ENCODE measurements around the gene ARMC5.
A peak's percentile ranks its signal among the peaks of the same experiment; 100 is the strongest.

ARMC5 gene

GRCh38 chr16:31453255-31454204 is 5.8 kb upstream of the ARMC5 start:
- TF ChIP-seq YY1 (IDR thresholded peaks at IDR 0.05; ENCODE audit: low read depth): no peak
- TF ChIP-seq, protein P1, sequence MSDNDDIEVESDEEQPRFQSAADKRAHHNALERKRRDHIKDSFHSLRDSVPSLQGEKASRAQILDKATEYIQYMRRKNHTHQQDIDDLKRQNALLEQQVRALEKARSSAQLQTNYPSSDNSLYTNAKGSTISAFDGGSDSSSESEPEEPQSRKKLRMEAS (IDR thresholded peaks at IDR 0.05): no peak
- TF ChIP-seq FOXM1 (IDR thresholded peaks at IDR 0.05; ENCODE audit: borderline replicate concordance, low read depth): no peak
- no peak for TF ChIP-seq CREB1 (IDR thresholded peaks at IDR 0.05; ENCODE audit: low read depth)
- TF ChIP-seq TCF12 (IDR thresholded peaks at IDR 0.05; ENCODE audit: low read depth): no peak
- no peak for TF ChIP-seq REST (IDR thresholded peaks at IDR 0.05; ENCODE audit: low read depth)
- no peak for TF ChIP-seq CEBPB (IDR thresholded peaks at IDR 0.05)
- TF ChIP-seq TAF1 (IDR thresholded peaks at IDR 0.05; ENCODE audit: low read depth): no peak
- no peak for TF ChIP-seq EGR1 (IDR thresholded peaks at IDR 0.05)
- TF ChIP-seq, protein P2, sequence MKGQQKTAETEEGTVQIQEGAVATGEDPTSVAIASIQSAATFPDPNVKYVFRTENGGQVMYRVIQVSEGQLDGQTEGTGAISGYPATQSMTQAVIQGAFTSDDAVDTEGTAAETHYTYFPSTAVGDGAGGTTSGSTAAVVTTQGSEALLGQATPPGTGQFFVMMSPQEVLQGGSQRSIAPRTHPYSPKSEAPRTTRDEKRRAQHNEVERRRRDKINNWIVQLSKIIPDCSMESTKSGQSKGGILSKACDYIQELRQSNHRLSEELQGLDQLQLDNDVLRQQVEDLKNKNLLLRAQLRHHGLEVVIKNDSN (IDR thresholded peaks at IDR 0.05): no peak
- TF ChIP-seq RAD21 (IDR thresholded peaks at IDR 0.05; ENCODE audit: low read depth): no peak
- no peak for TF ChIP-seq ZBTB7A (IDR thresholded peaks at IDR 0.05; ENCODE audit: low read depth)
- TF ChIP-seq NFIC (IDR thresholded peaks at IDR 0.05): no peak
- no peak for TF ChIP-seq TEAD4 (IDR thresholded peaks at IDR 0.05)
- no peak for TF ChIP-seq EP300 (IDR thresholded peaks at IDR 0.05; ENCODE audit: borderline replicate concordance)

GRCh38 chr16:31455601-31456314 is 3.5 kb upstream of the ARMC5 start:
- TF ChIP-seq RAD21 (IDR thresholded peaks at IDR 0.05; ENCODE audit: low read depth) (peak; percentile 21), CREB1 (IDR thresholded peaks at IDR 0.05; ENCODE audit: low read depth) (no peak), YY1 (IDR thresholded peaks at IDR 0.05; ENCODE audit: low read depth) (no peak)

GRCh38 chr16:31456988-31457360 is 2.3 kb upstream of the ARMC5 start:
- TF ChIP-seq, protein P1 (IDR thresholded peaks at IDR 0.05): no peak
- no peak for TF ChIP-seq EP300 (IDR thresholded peaks at IDR 0.05; ENCODE audit: borderline replicate concordance)
- no peak for TF ChIP-seq ZBTB7A (IDR thresholded peaks at IDR 0.05; ENCODE audit: low read depth)
- TF ChIP-seq CREB1 (IDR thresholded peaks at IDR 0.05; ENCODE audit: low read depth): no peak
- no peak for TF ChIP-seq NFIC (IDR thresholded peaks at IDR 0.05)
- no peak for TF ChIP-seq YY1 (IDR thresholded peaks at IDR 0.05; ENCODE audit: low read depth)
- TF ChIP-seq, protein P2 (IDR thresholded peaks at IDR 0.05): no peak
- TF ChIP-seq FOXM1 (IDR thresholded peaks at IDR 0.05; ENCODE audit: borderline replicate concordance, low read depth): no peak
- no peak for TF ChIP-seq EGR1 (IDR thresholded peaks at IDR 0.05)
- no peak for TF ChIP-seq CEBPB (IDR thresholded peaks at IDR 0.05)
- TF ChIP-seq TAF1 (IDR thresholded peaks at IDR 0.05; ENCODE audit: low read depth): no peak
- no peak for TF ChIP-seq TEAD4 (IDR thresholded peaks at IDR 0.05)
- TF ChIP-seq REST (IDR thresholded peaks at IDR 0.05; ENCODE audit: low read depth): no peak
- no peak for TF ChIP-seq RAD21 (IDR thresholded peaks at IDR 0.05; ENCODE audit: low read depth)
- no peak for TF ChIP-seq TCF12 (IDR thresholded peaks at IDR 0.05; ENCODE audit: low read depth)

DNA sequence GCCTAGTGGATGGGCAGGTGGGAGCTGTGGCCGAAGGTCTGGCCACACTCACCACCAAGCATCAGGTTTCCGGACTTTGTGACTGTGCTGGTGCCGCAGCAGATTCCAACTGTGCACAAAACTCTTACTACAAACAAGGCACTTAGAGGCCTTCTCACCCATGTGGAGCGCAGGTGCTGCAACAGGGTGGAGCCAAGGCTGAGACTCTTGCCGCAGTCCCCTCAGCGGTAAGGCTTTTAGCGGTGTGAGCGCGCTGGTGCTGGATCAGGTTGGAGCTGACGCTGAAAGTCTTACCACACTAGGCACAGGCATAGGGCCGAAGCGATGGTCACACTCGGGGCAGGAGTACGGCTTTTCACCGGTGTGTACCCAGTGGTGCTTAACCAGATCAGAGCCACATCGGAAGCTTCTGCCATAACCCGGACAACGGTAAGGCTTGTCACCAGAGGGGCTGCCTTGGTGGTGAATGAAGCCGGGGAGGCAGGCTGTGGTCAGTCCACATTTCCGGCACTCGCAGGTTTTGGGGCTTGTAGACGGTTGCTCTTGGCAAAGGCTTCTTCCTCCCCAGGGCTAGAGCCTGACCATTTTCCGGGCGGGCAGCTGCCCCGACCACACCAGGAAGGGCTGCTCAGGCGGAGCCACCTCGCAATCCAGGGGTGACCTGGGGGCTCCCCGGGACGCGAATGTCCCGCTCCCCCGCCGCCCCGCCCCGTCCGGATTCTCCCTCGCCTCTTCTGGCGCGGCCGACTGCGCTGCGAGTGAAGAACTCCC is 1.0 kb upstream of the ARMC5 start:
- TF ChIP-seq YY1 (IDR thresholded peaks at IDR 0.05; ENCODE audit: low read depth) (no peak), NFIC (IDR thresholded peaks at IDR 0.05) (no peak), ZBTB7A (IDR thresholded peaks at IDR 0.05; ENCODE audit: low read depth) (no peak)
